Breast epithelium (tissue), 3 donors: Measurements from ENCODE around the gene WWC2.

Experiments
- POLR2A ChIP-seq: fragments of 450-650 bp; IDR thresholded peaks from one replicate; pipeline ENCODE4 v1.6.1; 2016; ENCODE audit warnings: antibody characterized with exemption, mild to moderate bottlenecking, moderate library complexity
- POLR2AphosphoS5 ChIP-seq, 3 donors: sonication (generic); formaldehyde crosslinking; IDR thresholded peaks; one replicate each; pipeline ENCODE4 v1.6.1; 2017; ENCODE audit warnings: antibody characterized with exemption in 3 of 3
- TF ChIP-seq, protein P1 (sequence below), 3 donors: fragments of 450-650 bp; IDR thresholded peaks; one replicate each; pipeline ENCODE4 v1.5.1; 2016 to 2017; ENCODE audit warnings: antibody characterized with exemption in 3 of 3, mild to moderate bottlenecking in 3 of 3, moderate library complexity in 3 of 3

GRCh38 chr4:183074288-183074990 is 24.6 kb upstream of the WWC2 start:
- TF ChIP-seq POLR2AphosphoS5 (IDR thresholded peaks at IDR 0.05) = no peak
- no peak for TF ChIP-seq POLR2A
- TF ChIP-seq, protein P1, sequence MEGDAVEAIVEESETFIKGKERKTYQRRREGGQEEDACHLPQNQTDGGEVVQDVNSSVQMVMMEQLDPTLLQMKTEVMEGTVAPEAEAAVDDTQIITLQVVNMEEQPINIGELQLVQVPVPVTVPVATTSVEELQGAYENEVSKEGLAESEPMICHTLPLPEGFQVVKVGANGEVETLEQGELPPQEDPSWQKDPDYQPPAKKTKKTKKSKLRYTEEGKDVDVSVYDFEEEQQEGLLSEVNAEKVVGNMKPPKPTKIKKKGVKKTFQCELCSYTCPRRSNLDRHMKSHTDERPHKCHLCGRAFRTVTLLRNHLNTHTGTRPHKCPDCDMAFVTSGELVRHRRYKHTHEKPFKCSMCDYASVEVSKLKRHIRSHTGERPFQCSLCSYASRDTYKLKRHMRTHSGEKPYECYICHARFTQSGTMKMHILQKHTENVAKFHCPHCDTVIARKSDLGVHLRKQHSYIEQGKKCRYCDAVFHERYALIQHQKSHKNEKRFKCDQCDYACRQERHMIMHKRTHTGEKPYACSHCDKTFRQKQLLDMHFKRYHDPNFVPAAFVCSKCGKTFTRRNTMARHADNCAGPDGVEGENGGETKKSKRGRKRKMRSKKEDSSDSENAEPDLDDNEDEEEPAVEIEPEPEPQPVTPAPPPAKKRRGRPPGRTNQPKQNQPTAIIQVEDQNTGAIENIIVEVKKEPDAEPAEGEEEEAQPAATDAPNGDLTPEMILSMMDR (IDR thresholded peaks at IDR 0.05) = no peak
